ENCODE results near the gene ALG1. TPM values are rescaled to one million over a fixed set of nuclear protein-coding genes. Genes with fewer than 3 reads are reported as not detected.
A peak's percentile ranks its signal among the peaks of the same experiment; 100 is the strongest.
"Not testable (repeated sequence)": the region's sequence is repeated elsewhere in the genome, so short reads cannot be mapped to it uniquely, and the experiment has no call there.

Gene ALG1
- total and polyA plus RNA-seq, 2 donors from 2014 or later: 23.4 to 26.4 TPM

DNA sequence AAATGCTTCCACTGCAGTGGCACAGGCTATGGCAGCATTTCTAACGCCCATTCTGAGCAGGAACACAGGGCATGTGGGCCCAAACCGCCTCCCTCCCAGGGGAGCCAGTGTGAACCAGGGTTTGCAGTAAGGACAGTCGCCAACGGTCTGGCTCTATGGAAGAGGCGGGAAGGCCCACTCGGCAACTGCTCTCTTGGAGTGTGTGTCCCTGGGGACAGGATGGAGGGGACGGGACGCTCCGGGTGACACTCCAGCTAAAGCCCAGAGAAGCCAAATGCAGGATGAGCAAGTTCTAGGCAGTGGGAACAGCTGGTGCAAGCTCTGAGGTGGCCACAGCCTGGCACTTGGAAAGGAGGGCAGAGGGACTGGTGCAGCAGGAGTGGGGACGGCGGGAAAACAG is 22.1 kb downstream of the ALG1 start:
- intact Hi-C loops (cut with DNase I); H3K27ac ChIP-seq (ENCODE audit: low read depth in 2 of 2, low read length in 2 of 2); FAIRE-seq; H3K4me1 ChIP-seq (ENCODE audit: control insufficient read depth in 2 of 3, insufficient read depth in 2 of 3, low read depth in 1 of 3, low read length in 3 of 3); DNase-seq; H3K4me3 ChIP-seq (ENCODE audit: low read length in 3 of 3); H3K27me3 ChIP-seq (ENCODE audit: control insufficient read depth, insufficient read depth, low read length); H3K9me3 ChIP-seq (ENCODE audit: control insufficient read depth in 2 of 3, insufficient read depth in 1 of 3, low read length in 3 of 3); H3K36me3 ChIP-seq (ENCODE audit: control insufficient read depth in 2 of 3, insufficient read depth in 3 of 3, low read length in 3 of 3); H3K9ac ChIP-seq (ENCODE audit: low read length in 3 of 3): not testable (repeated sequence)

DNA sequence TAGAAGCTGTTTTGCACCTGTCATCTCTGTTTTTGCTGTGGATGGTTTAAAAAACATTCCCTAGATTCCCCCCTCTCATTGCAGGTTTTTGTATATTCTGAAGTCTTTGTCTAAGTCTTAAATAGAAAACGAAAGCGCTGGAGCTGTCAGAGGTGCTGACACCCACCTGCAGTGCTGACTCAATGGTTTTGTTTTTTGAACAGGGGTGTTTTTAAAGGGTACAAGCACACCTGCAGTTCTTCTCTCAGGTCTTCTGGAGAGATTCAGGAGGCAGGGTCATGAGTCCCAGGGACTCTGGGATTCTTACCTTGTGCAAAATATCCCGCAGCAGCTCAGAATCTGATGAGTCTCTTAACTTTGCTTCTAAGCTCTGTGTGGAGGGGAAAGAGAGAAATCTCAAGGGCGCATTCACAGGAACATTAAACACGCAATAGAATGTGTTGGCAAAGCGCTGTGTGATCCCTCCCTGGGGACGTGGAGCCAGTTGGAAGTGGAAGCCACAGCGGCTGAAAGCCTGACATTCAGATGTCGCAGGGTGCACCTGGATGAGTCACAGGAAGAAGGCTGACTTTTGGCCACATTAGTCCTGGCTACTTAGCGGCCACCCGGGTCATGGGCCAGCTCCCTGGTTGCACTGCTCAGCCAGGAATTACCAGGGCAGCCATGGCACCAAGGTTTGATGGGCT is 23.6 kb downstream of the ALG1 start:
- DNase-seq; H3K4me3 ChIP-seq (ENCODE audit: low read length in 3 of 3); H3K27ac ChIP-seq (ENCODE audit: low read depth in 2 of 2, low read length in 2 of 2); H3K27me3 ChIP-seq (ENCODE audit: control insufficient read depth, insufficient read depth, low read length); H3K9me3 ChIP-seq (ENCODE audit: control insufficient read depth in 2 of 3, insufficient read depth in 1 of 3, low read length in 3 of 3); FAIRE-seq; intact Hi-C loops (cut with DNase I); H3K36me3 ChIP-seq (ENCODE audit: control insufficient read depth in 2 of 3, insufficient read depth in 3 of 3, low read length in 3 of 3); H3K4me1 ChIP-seq (ENCODE audit: control insufficient read depth in 2 of 3, insufficient read depth in 2 of 3, low read depth in 1 of 3, low read length in 3 of 3); H3K9ac ChIP-seq (ENCODE audit: low read length in 3 of 3): not testable (repeated sequence)

GRCh38 chr16:5096437-5097060 is 24.9 kb downstream of the ALG1 start:
- Histone ChIP-seq H3K9ac (ENCODE audit: low read length in 3 of 3) (peak overlapping the region in 1 of 3 donors; percentile 3), H3K4me3 (ENCODE audit: low read length in 3 of 3) (peak overlapping the region in 1 of 3 donors; percentile 58)
- H3K27me3 ChIP-seq (ENCODE audit: control insufficient read depth, insufficient read depth, low read length); DNase-seq; H3K9me3 ChIP-seq (ENCODE audit: control insufficient read depth in 2 of 3, insufficient read depth in 1 of 3, low read length in 3 of 3); H3K4me1 ChIP-seq (ENCODE audit: control insufficient read depth in 2 of 3, insufficient read depth in 2 of 3, low read depth in 1 of 3, low read length in 3 of 3); FAIRE-seq; H3K27ac ChIP-seq (ENCODE audit: low read depth in 2 of 2, low read length in 2 of 2); intact Hi-C loops (cut with DNase I); H3K36me3 ChIP-seq (ENCODE audit: control insufficient read depth in 2 of 3, insufficient read depth in 3 of 3, low read length in 3 of 3): not testable (repeated sequence)

DNA sequence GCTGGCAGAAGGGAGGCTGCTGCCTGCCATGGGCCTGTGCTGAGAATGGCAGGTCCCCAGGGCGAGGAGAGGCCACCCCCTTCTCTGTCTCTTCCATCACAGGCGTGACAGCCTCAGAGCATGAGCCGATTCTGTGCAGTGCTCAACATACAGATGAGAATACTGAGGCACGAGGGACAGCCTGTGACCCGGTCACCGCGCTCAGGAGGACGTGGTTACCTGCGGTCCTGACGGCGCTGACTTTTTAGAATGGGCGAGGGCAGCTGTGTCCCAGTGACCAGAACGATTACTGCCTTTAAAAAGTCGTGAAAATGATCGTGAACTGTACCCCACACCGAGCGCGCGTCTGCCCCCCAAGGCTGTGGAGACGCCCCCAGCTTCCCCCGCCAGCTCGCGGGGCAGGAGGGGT is 25.4 kb downstream of the ALG1 start:
- H3K36me3 ChIP-seq (ENCODE audit: control insufficient read depth in 2 of 3, insufficient read depth in 3 of 3, low read length in 3 of 3); intact Hi-C loops (cut with DNase I); H3K27ac ChIP-seq (ENCODE audit: low read depth in 2 of 2, low read length in 2 of 2); FAIRE-seq; H3K27me3 ChIP-seq (ENCODE audit: control insufficient read depth, insufficient read depth, low read length); H3K4me1 ChIP-seq (ENCODE audit: control insufficient read depth in 2 of 3, insufficient read depth in 2 of 3, low read depth in 1 of 3, low read length in 3 of 3); H3K9me3 ChIP-seq (ENCODE audit: control insufficient read depth in 2 of 3, insufficient read depth in 1 of 3, low read length in 3 of 3): not testable (repeated sequence)
- H3K9ac ChIP-seq (ENCODE audit: low read length in 3 of 3): peak overlapping the region in 1 of 3 donors; percentile 3
- H3K4me3 ChIP-seq (ENCODE audit: low read length in 3 of 3): peak overlapping the region; percentile 13 to 58 (median 50)
- peak in 4 of 5 donors; percentile 14 to 84 (median 34) for DNase-seq

- Histone ChIP-seq H3K4me3 (ENCODE audit: low read length in 3 of 3) (peak within 1 kb of the TSS; percentile 50 to 66 (median 60)), H3K9ac (ENCODE audit: low read length in 3 of 3) (peak within 1 kb of the TSS in 2 of 3 donors; percentile 10 to 51), H3K27ac (ENCODE audit: low read depth in 2 of 2, low read length in 2 of 2) (peak within 1 kb of the TSS; percentile 47 to 67)
- H3K9me3 ChIP-seq (ENCODE audit: control insufficient read depth in 2 of 3, insufficient read depth in 1 of 3, low read length in 3 of 3); intact Hi-C loops (cut with DNase I); H3K36me3 ChIP-seq (ENCODE audit: control insufficient read depth in 2 of 3, insufficient read depth in 3 of 3, low read length in 3 of 3); H3K4me1 ChIP-seq (ENCODE audit: control insufficient read depth in 2 of 3, insufficient read depth in 2 of 3, low read depth in 1 of 3, low read length in 3 of 3); H3K27me3 ChIP-seq (ENCODE audit: control insufficient read depth, insufficient read depth, low read length): not testable (repeated sequence)
- peak; percentile 99 to 100 (median 99) for DNase-seq
- peak; percentile 87 for FAIRE-seq
These were observed 26.0 kb downstream of the ALG1 start, which contains the start of gene EEF2KMT for GRCh38 chr16:5097470-5098220. EEF2KMT (minus strand) TSS chr16:5097795; CDS start chr16:5097739, 56 bp downstream.

DNA sequence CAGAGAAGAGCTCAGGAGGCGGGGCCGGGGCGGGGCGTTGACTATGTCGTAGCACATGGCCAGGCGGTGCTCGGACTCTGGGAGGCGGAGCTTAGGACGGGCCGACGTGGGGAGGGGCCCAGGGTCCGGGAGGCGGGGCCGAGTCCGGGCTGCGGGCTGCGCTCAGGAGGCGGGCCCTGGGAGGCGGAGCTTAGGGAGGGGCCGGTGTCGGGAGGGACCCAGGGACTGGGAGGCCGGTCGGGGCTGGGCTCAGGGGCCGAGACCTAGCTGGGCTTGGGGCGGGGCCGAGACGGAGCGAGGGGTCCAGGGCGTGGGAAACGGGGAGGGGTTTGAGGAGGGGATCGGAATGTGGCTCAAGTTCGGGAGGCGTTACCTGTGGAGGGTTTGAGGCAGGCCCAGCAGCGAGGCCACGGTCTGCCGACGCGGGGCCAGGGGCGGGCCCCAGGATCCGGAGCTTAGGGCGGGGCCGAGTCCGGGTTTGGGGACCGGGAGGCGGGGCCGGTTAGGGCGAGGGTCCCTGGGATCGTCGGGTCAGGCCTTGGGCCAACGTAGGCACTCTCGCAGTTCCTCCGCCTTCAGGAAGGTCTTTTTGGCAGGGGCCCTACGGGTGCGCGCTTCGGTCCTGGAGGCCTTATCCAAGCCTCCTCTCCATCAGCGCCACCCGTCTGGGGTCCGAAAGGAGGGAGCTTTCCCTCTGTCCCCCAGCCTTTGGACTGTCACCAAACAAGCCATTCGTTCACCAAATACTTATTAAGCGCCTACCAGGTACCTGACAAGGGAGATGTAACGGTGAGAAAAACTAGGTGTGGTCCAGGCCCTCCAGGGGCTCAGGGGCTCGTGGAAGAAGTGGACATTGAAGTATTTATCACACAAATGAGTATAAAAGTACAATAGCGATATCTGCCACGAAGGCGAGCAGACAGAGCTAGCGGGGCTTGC is 26.8 kb downstream of the ALG1 start:
- Histone ChIP-seq H3K4me3 (ENCODE audit: low read length in 3 of 3) (peak overlapping the region; percentile 42 to 66 (median 60)), H3K9ac (ENCODE audit: low read length in 3 of 3) (peak overlapping the region in 2 of 3 donors; percentile 10 to 51), H3K27ac (ENCODE audit: low read depth in 2 of 2, low read length in 2 of 2) (peak overlapping the region; percentile 47 to 67)
- H3K27me3 ChIP-seq (ENCODE audit: control insufficient read depth, insufficient read depth, low read length); H3K9me3 ChIP-seq (ENCODE audit: control insufficient read depth in 2 of 3, insufficient read depth in 1 of 3, low read length in 3 of 3); H3K4me1 ChIP-seq (ENCODE audit: control insufficient read depth in 2 of 3, insufficient read depth in 2 of 3, low read depth in 1 of 3, low read length in 3 of 3); H3K36me3 ChIP-seq (ENCODE audit: control insufficient read depth in 2 of 3, insufficient read depth in 3 of 3, low read length in 3 of 3); FAIRE-seq; intact Hi-C loops (cut with DNase I): not testable (repeated sequence)
- peak; percentile 84 to 95 (median 91) for DNase-seq

GRCh38 chr16:5099174-5099573 is 27.5 kb downstream of the ALG1 start:
- peak in 2 of 5 donors; percentile 19 to 21 for DNase-seq
- H3K27me3 ChIP-seq (ENCODE audit: control insufficient read depth, insufficient read depth, low read length); FAIRE-seq; H3K4me1 ChIP-seq (ENCODE audit: control insufficient read depth in 2 of 3, insufficient read depth in 2 of 3, low read depth in 1 of 3, low read length in 3 of 3); H3K9me3 ChIP-seq (ENCODE audit: control insufficient read depth in 2 of 3, insufficient read depth in 1 of 3, low read length in 3 of 3); intact Hi-C loops (cut with DNase I); H3K27ac ChIP-seq (ENCODE audit: low read depth in 2 of 2, low read length in 2 of 2); H3K9ac ChIP-seq (ENCODE audit: low read length in 3 of 3); H3K36me3 ChIP-seq (ENCODE audit: control insufficient read depth in 2 of 3, insufficient read depth in 3 of 3, low read length in 3 of 3): not testable (repeated sequence)
- H3K4me3 ChIP-seq (ENCODE audit: low read length in 3 of 3): peak overlapping the region in 1 of 3 donors; percentile 66

All from kidney (tissue), 11 donors.